Activated naive CD4-positive, alpha-beta T cell treated with anti-CD3 and anti-CD28 coated beads, Interleukin-2, amount 50 U/mL, for 24 hours (primary cell): ENCODE data around the gene SERPING1.

Experiments used
- H3K27ac Mint-ChIP-seq: one replicate; pipeline ENCODE4 v1.8.0; 2021; ENCODE audit warnings: mild to moderate bottlenecking, mixed read lengths
- H3K27me3 Mint-ChIP-seq: one replicate; pipeline ENCODE4 v1.8.0; 2021; ENCODE audit warnings: mixed read lengths
- H3K36me3 Mint-ChIP-seq: one replicate; pipeline ENCODE4 v1.8.0; 2021; ENCODE audit warnings: mixed read lengths
- H3K4me1 Mint-ChIP-seq: one replicate; pipeline ENCODE4 v1.8.0; 2021; ENCODE audit warnings: mixed read lengths
- H3K4me3 Mint-ChIP-seq: one replicate; pipeline ENCODE4 v1.8.0; 2021; ENCODE audit warnings: mild to moderate bottlenecking, mixed read lengths
- H3K9me3 Mint-ChIP-seq: one replicate; pipeline ENCODE4 v1.8.0; 2021; ENCODE audit warnings: mixed read lengths

The SERPING1 gene

GRCh38 chr11:57597461-57597915 is at the start of gene SERPING1:
TSS of gene SERPING1 (plus strand) at chr11:57597685. CDS start at chr11:57598271, 586 bp downstream.
- no peak within 1 kb of the TSS for H3K4me3 Mint-ChIP-seq
- no peaks in the 10 kb centered on the region for H3K36me3 Mint-ChIP-seq
- no peaks in the 10 kb centered on the region for H3K4me1 Mint-ChIP-seq
- no peak within 1 kb of the TSS for H3K27ac Mint-ChIP-seq
- no peaks in the 10 kb centered on the region for H3K9me3 Mint-ChIP-seq
- H3K27me3 Mint-ChIP-seq = peaks cover 21% of the 10 kb centered on the region

- Mint-ChIP-seq H3K9me3 (no peaks in the 10 kb centered on the region), H3K36me3 (peaks cover 4% of the 10 kb centered on the region), H3K4me1 (peaks cover 8% of the 10 kb centered on the region), H3K4me3 (no peak overlapping the region), H3K27ac (peak overlapping the region; percentile 17), H3K27me3 (no peaks in the 10 kb centered on the region)
Measured at GRCh38 chr11:57547854-57548377, 49.6 kb upstream of the SERPING1 start.

GRCh38 chr11:57549983-57550382 is 47.5 kb upstream of the SERPING1 start:
- H3K36me3 Mint-ChIP-seq = peaks cover 4% of the 10 kb centered on the region
- H3K27ac Mint-ChIP-seq = peak overlapping the region; percentile 61
- H3K9me3 Mint-ChIP-seq = no peaks in the 10 kb centered on the region
- H3K27me3 Mint-ChIP-seq = no peaks in the 10 kb centered on the region
- H3K4me3 Mint-ChIP-seq = no peak overlapping the region
- peaks cover 8% of the 10 kb centered on the region for H3K4me1 Mint-ChIP-seq

- Mint-ChIP-seq H3K36me3 (peaks cover 7% of the 10 kb centered on the region), H3K4me1 (peaks cover 11% of the 10 kb centered on the region), H3K27me3 (no peaks in the 10 kb centered on the region), H3K27ac (no peak overlapping the region), H3K4me3 (no peak overlapping the region), H3K9me3 (no peaks in the 10 kb centered on the region)
Measured at GRCh38 chr11:57551941-57552340, 45.5 kb upstream of the SERPING1 start.

- H3K4me3 Mint-ChIP-seq = no peak overlapping the region
- H3K27me3 Mint-ChIP-seq = no peaks in the 10 kb centered on the region
- H3K36me3 Mint-ChIP-seq = peaks cover 7% of the 10 kb centered on the region
- no peaks in the 10 kb centered on the region for H3K9me3 Mint-ChIP-seq
- H3K4me1 Mint-ChIP-seq = peaks cover 6% of the 10 kb centered on the region
- peak overlapping the region; percentile 68 for H3K27ac Mint-ChIP-seq
Measured at GRCh38 chr11:57552479-57552878, 45.0 kb upstream of the SERPING1 start.

DNA sequence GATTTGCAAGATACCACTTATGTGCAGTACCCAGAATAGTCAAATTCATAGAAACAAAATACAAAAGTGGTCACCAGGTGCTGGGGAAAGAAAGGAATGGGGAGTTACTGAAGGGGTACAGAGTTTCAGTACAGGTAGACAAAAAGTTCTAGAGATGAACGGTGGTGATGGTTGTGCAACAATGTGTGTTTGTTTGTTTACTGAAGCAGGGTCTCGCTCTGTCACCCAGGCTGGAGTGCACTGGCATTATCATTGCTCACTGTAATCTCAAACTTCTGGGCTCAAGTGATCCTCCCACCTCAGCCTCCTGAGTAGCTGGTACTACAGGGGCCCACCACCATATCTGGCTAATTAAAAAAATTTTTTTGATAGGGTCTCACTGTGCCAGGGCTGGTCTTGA is 42.1 kb upstream of the SERPING1 start:
- no peaks in the 10 kb centered on the region for H3K9me3 Mint-ChIP-seq
- H3K4me3 Mint-ChIP-seq = no peak overlapping the region
- H3K36me3 Mint-ChIP-seq = peaks cover 6% of the 10 kb centered on the region
- H3K27me3 Mint-ChIP-seq = no peaks in the 10 kb centered on the region
- peaks cover 10% of the 10 kb centered on the region for H3K4me1 Mint-ChIP-seq
- H3K27ac Mint-ChIP-seq = peak overlapping the region; percentile 80

DNA sequence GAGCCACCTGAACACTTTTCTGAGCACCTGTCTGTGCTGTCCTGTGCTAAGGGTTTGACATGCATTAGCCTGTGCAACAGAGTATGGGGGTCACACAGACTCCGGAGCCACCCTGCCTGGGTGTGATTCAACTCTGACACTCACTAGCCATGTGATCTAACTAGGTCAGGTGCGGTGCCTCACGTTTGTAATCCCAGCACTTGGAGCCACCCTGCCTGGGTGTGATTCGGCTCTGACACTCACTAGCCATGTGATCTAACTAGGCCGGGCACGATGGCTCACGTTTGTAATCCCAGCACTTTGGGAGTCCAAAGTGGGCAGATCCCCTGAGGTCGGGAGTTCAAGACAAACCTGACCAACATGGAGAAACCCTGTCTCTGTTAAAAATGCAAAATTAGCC is 41.4 kb upstream of the SERPING1 start:
- Mint-ChIP-seq H3K4me1 (peaks cover 14% of the 10 kb centered on the region), H3K9me3 (no peaks in the 10 kb centered on the region), H3K4me3 (no peak overlapping the region), H3K27ac (no peak overlapping the region), H3K36me3 (peaks cover 7% of the 10 kb centered on the region), H3K27me3 (no peaks in the 10 kb centered on the region)

DNA sequence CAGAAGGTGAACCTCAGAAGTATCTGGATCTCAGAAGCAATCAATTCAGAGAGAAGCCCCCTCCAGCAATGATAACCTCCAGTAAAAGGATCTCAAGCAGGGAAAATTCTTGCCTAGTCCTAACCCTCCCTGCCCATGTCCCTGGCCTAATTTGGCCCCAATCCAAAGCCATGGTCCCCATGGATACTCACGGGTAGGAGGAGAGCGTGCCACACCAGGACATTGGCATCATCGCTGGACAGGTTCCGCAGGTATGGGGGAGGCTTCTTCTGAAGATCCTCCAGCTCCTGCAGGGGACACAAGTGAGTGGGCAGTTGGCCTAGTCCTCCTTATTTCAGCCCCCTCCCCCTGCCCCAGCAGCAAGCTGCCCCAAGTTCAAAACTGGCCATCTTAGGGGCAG is 37.3 kb upstream of the SERPING1 start:
- peaks cover 16% of the 10 kb centered on the region for H3K36me3 Mint-ChIP-seq

DNA sequence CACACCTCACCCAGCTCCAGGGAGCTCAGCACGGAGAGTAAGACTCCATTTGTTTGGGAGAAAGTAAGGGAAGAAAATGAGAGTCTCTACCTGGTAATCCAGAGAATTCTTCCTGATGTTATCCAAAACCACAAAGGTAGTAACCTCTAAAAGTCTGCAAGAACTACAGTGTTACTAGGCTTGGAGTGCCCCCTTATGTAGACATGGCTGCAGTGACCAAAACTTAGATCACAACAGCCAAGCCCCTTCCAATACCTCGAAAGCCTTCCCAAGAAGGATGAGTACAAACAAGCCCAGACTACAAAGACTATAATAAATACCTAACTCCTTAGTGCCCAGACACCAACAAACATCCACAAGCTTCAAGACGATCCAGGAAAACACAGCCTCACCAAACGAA is 34.9 kb upstream of the SERPING1 start:
- peak overlapping the region; percentile 20 for H3K4me3 Mint-ChIP-seq
- peaks cover 14% of the 10 kb centered on the region for H3K36me3 Mint-ChIP-seq
- H3K27ac Mint-ChIP-seq = peak overlapping the region; percentile 30
- H3K9me3 Mint-ChIP-seq = no peaks in the 10 kb centered on the region
- H3K27me3 Mint-ChIP-seq = no peaks in the 10 kb centered on the region
- H3K4me1 Mint-ChIP-seq = peaks cover 58% of the 10 kb centered on the region

More for the DNA sequence above, 37.3 kb upstream of the SERPING1 start:
- H3K27ac Mint-ChIP-seq = peak overlapping the region; percentile 35
- no peaks in the 10 kb centered on the region for H3K9me3 Mint-ChIP-seq
- peaks cover 50% of the 10 kb centered on the region for H3K4me1 Mint-ChIP-seq
- H3K27me3 Mint-ChIP-seq = no peaks in the 10 kb centered on the region
- H3K4me3 Mint-ChIP-seq = no peak overlapping the region

DNA sequence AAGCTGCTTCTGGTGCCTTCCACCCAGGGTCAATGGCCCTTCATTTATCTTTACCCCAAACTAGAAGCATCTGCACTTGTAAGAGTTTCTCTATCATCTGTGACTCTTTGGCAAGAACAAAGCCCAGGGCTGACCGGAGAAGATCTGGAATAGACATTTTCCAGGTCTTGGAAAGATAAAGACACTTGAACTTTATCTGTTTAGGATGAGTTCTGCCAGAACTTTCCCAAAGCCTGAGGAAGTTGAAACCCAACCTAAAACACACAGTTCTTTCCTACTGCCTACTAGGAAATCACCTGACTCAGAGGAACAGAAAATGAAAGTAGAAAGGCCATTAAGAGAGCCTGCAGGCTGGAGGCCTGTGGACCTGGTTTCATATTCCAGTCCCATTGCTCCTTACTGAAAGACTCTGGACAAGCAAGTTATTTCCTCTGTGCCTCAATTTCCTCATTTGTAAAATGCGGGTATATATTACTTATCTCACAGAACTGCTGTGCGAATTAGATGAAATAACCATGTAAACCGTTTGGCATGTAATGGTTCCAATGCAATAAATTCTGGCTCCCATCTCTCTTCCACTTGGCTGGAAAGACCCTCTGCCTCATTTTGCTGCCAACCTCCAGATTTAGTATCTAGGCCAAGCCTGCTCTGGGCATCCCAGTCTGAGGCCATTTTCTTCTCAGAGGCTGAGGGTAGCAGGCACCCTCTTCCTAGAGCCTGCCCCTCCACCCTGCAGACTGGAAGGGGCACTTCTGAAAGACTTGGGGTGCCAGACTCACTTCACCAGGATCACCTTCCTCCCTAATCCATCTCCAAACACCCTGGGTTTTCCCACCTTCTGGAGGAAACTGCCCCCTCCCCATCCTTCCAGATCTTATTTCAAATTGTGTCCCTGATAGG is 31.2 kb upstream of the SERPING1 start:
- no peaks in the 10 kb centered on the region for H3K9me3 Mint-ChIP-seq
- peak overlapping the region; percentile 100 for H3K27ac Mint-ChIP-seq
- peaks cover 60% of the 10 kb centered on the region for H3K4me1 Mint-ChIP-seq
- peak overlapping the region; percentile 95 for H3K4me3 Mint-ChIP-seq
- H3K27me3 Mint-ChIP-seq = no peaks in the 10 kb centered on the region
- peaks cover 8% of the 10 kb centered on the region for H3K36me3 Mint-ChIP-seq

GRCh38 chr11:57566905-57567514 is 30.5 kb upstream of the SERPING1 start:
- Mint-ChIP-seq H3K4me1 (peaks cover 59% of the 10 kb centered on the region), H3K27me3 (no peaks in the 10 kb centered on the region), H3K4me3 (peak overlapping the region; percentile 95), H3K27ac (peak overlapping the region; percentile 100), H3K36me3 (peaks cover 6% of the 10 kb centered on the region), H3K9me3 (no peaks in the 10 kb centered on the region)

DNA sequence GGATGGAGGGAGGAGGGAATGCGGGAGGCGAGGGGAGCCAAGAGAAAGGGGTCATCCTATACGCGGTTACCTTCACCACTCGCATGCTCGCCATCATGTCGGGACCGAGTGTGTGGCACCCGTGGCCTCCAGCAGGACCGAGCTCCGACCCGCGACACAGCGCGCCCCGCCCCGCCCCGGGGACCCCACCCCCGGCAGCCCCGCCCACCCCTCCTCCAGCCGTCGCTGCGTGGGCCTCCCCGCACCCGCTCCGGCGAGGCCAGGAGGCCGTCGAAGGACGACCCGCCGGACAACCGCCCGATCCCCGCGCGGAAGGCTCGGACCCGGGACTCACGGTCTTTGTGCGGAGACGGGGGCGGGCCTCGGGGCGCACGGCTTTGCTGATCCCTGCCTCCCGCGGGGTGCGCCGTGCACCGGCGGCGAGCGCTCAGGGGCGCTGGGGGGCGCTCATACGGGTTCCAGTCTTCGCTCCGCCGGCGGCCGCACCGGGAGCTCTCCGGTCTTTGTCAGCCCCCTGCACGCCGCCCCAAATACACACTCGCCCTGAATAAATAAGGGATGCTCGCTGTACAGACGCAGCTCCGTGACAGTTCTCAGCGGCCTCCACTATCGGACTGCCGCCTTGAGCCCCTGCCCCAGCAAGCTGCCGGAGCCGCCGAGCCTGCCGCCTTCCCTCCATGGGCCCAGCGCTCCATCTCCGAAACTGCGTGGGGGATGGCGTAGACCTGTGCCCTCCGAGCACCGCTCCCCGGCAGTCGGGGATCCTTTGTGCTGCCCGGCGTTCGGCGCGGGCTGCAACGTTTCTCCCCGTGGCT is 29.8 kb upstream of the SERPING1 start, which contains the start of gene UBE2L6:
TSS of gene UBE2L6 (minus strand) at position 158 of the 815 bp plus-strand sequence. CDS start at position 97, 61 bp downstream.
- peak within 1 kb of the TSS; percentile 100 for H3K27ac Mint-ChIP-seq

GRCh38 chr11:57568330-57568766 is 29.1 kb upstream of the SERPING1 start:
- no peaks in the 10 kb centered on the region for H3K27me3 Mint-ChIP-seq
- no peaks in the 10 kb centered on the region for H3K9me3 Mint-ChIP-seq
- peak overlapping the region; percentile 98 for H3K4me3 Mint-ChIP-seq
- H3K27ac Mint-ChIP-seq = peak overlapping the region; percentile 99
- H3K36me3 Mint-ChIP-seq = peaks cover 6% of the 10 kb centered on the region
- peaks cover 50% of the 10 kb centered on the region for H3K4me1 Mint-ChIP-seq

More for the DNA sequence above, 29.8 kb upstream of the SERPING1 start, which contains the start of gene UBE2L6:
- Mint-ChIP-seq H3K9me3 (no peaks in the 10 kb centered on the region), H3K27me3 (no peaks in the 10 kb centered on the region), H3K4me3 (peak within 1 kb of the TSS; percentile 98), H3K4me1 (peaks cover 55% of the 10 kb centered on the region), H3K36me3 (peaks cover 6% of the 10 kb centered on the region)

DNA sequence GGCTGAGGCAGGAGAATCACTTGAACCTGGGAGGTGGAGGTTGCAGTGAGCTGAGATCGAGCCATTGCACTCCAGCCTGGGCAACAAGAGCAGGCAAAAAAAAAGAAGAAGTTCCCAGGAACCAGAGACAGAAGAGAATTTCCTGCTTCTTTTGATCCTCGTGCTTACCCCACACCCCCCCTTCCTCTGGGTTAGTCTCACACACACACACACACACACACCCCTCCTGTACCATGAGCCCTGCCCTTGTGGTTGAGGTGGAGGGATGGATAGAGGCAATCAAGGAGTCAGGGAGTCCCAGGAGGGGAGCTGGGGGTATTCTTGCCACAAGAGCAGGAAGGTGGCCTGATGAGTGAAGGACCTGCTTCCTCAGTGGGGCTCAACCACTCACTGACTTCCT is 25.9 kb upstream of the SERPING1 start:
- Mint-ChIP-seq H3K4me3 (no peak overlapping the region), H3K27ac (no peak overlapping the region), H3K4me1 (peaks cover 22% of the 10 kb centered on the region), H3K27me3 (no peaks in the 10 kb centered on the region), H3K9me3 (no peaks in the 10 kb centered on the region), H3K36me3 (peaks cover 1% of the 10 kb centered on the region)

DNA sequence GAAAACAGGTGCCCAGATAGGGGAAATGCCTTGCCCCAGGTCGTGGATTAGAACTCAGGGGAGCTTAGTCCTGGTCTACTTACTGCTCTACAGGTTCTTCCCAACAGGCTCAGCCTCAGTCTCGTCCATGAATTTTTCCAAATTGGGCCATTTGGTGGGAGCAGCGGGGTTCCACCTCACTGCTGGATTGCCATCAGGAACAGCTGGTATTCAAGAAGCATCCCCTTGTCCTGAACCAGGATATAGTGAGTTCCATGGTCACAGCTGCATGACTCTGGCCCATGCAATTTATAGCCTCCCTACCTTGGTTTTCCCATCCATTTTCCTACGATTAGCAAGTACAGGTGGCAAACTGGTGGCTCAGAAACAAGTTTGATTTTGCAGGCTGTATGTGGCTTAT is 23.4 kb upstream of the SERPING1 start:
- H3K9me3 Mint-ChIP-seq = no peaks in the 10 kb centered on the region

More for the DNA sequence above, 23.4 kb upstream of the SERPING1 start:
- peaks cover 13% of the 10 kb centered on the region for H3K4me1 Mint-ChIP-seq
- H3K36me3 Mint-ChIP-seq = peaks cover 1% of the 10 kb centered on the region
- H3K27me3 Mint-ChIP-seq = no peaks in the 10 kb centered on the region
- no peak overlapping the region for H3K4me3 Mint-ChIP-seq
- no peak overlapping the region for H3K27ac Mint-ChIP-seq
